Measurements from ENCODE around the gene TWF2. TPM values are rescaled to one million over a fixed set of nuclear protein-coding genes. Genes with fewer than 3 reads are reported as not detected.

TWF2 gene
- total and polyA plus RNA-seq, 9 of the 15 experiments (the other 6 are each of a cell fraction or from before 2014, with no cell fraction given), result 0.11 to 61.9 (median 29.7) TPM

- TF ChIP-seq PCBP1 (IDR thresholded peaks at IDR 0.05; ENCODE audit: low read depth, low read length, poor library complexity, severe bottlenecking), result no peak
- no peak for TF ChIP-seq CBFB (CRISPR knock-in tag; IDR thresholded peaks at IDR 0.05)
- no peak for TF ChIP-seq BRD4 (IDR thresholded peaks at IDR 0.05)
- TF ChIP-seq NFIX (CRISPR knock-in tag; IDR thresholded peaks at IDR 0.05; ENCODE audit: low read depth), result no peak
- no peak for TF ChIP-seq SMAD3 (CRISPR knock-in tag; conservative IDR thresholded peaks at IDR 0.05)
These were observed 53.6 kb downstream of the TWF2 start (continued) for GRCh38 chr3:52185311-52185710.

- H3K4me1 ChIP-seq (replicated peaks in 1 of 2; ENCODE audit: control insufficient read depth in 2 of 2, insufficient read depth in 2 of 2, low read length in 2 of 2), result peaks cover 37 to 41% of the 10 kb centered on the region in 2 experiments
- H3K36me3 ChIP-seq (ENCODE audit: control insufficient read depth, insufficient read depth, low read length), result no peaks in the 10 kb centered on the region
- no peak for FAIRE-seq
- in situ Hi-C loops (cut with MboI) (no loop called here), intact Hi-C loops (cut with micrococcal nuclease) (no loop called here)
- H3K79me2 ChIP-seq (ENCODE audit: control insufficient read depth, insufficient read depth, low read length), result no peaks in the 10 kb centered on the region
- 0 out of 2 replicates have a peak overlapping the region, but pooled peaks have one; percentile 39 for H2AFZ ChIP-seq (ENCODE audit: low read depth, low read length)
- no TSS peak for BruUV-seq (replicated peaks)
- H3K4me3 ChIP-seq, result no peak overlapping the region
- 67% methylated on average over 7 of the region's 8 CpGs for WGBS (ENCODE audit: insufficient coverage, low coverage, missing lambda C conversion rate)
- H3K27ac ChIP-seq (ENCODE audit: extremely low read depth, low read depth, low read length), result no peak overlapping the region
- POLR2A ChIA-PET, result interaction anchor here (0.5 kb wide), 1 partner anchor 95 kb away, joined by 6 read pairs; no protein-coding TSS in a partner anchor
- H3K4me2 ChIP-seq (ENCODE audit: insufficient read depth, low read length), result no peak overlapping the region
- H3K27me3 ChIP-seq (ENCODE audit: control insufficient read depth in 2 of 2, insufficient read depth in 2 of 2, low read length in 2 of 2), result no peaks in the 10 kb centered on the region
- H3K9me3 ChIP-seq (replicated peaks; ENCODE audit: control insufficient read depth, insufficient read depth, low read depth, low read length), result no peaks in the 10 kb centered on the region
- H4K20me1 ChIP-seq (replicated peaks; ENCODE audit: control insufficient read depth, insufficient read depth, low read length), result 0 out of 2 replicates have a peak, but pooled peaks cover 6% of the 10 kb centered on the region
- peak overlapping the region in 1 of 2 experiments; percentile 61; a peak in 2 of 4 replicates for H3K9ac ChIP-seq (ENCODE audit: insufficient read depth in 1 of 2, low read depth in 2 of 2, low read length in 2 of 2)
- CTCF ChIA-PET (ENCODE audit: low intra/inter-chr PET ratio), result no interaction called here
- peaks cover 3% of the 10 kb centered on the region for H3K9me1 ChIP-seq (ENCODE audit: control insufficient read depth, insufficient read depth, low read length)
- no peak for DNase-seq (ENCODE audit: extremely low read depth in 1 of 4, low spot score in 3 of 4)
- no peak for ATAC-seq
- TF ChIP-seq JUNB (CRISPR knock-in tag; conservative IDR thresholded peaks at IDR 0.05), result no peak
- no peak for TF ChIP-seq SLC30A9 (CRISPR knock-in tag; IDR thresholded peaks at IDR 0.05)
- TF ChIP-seq KLF1 (tag; IDR thresholded peaks at IDR 0.05), result no peak
- TF ChIP-seq ZBTB43 (CRISPR knock-in tag; IDR thresholded peaks at IDR 0.05), result no peak
- TF ChIP-seq, protein P1, sequence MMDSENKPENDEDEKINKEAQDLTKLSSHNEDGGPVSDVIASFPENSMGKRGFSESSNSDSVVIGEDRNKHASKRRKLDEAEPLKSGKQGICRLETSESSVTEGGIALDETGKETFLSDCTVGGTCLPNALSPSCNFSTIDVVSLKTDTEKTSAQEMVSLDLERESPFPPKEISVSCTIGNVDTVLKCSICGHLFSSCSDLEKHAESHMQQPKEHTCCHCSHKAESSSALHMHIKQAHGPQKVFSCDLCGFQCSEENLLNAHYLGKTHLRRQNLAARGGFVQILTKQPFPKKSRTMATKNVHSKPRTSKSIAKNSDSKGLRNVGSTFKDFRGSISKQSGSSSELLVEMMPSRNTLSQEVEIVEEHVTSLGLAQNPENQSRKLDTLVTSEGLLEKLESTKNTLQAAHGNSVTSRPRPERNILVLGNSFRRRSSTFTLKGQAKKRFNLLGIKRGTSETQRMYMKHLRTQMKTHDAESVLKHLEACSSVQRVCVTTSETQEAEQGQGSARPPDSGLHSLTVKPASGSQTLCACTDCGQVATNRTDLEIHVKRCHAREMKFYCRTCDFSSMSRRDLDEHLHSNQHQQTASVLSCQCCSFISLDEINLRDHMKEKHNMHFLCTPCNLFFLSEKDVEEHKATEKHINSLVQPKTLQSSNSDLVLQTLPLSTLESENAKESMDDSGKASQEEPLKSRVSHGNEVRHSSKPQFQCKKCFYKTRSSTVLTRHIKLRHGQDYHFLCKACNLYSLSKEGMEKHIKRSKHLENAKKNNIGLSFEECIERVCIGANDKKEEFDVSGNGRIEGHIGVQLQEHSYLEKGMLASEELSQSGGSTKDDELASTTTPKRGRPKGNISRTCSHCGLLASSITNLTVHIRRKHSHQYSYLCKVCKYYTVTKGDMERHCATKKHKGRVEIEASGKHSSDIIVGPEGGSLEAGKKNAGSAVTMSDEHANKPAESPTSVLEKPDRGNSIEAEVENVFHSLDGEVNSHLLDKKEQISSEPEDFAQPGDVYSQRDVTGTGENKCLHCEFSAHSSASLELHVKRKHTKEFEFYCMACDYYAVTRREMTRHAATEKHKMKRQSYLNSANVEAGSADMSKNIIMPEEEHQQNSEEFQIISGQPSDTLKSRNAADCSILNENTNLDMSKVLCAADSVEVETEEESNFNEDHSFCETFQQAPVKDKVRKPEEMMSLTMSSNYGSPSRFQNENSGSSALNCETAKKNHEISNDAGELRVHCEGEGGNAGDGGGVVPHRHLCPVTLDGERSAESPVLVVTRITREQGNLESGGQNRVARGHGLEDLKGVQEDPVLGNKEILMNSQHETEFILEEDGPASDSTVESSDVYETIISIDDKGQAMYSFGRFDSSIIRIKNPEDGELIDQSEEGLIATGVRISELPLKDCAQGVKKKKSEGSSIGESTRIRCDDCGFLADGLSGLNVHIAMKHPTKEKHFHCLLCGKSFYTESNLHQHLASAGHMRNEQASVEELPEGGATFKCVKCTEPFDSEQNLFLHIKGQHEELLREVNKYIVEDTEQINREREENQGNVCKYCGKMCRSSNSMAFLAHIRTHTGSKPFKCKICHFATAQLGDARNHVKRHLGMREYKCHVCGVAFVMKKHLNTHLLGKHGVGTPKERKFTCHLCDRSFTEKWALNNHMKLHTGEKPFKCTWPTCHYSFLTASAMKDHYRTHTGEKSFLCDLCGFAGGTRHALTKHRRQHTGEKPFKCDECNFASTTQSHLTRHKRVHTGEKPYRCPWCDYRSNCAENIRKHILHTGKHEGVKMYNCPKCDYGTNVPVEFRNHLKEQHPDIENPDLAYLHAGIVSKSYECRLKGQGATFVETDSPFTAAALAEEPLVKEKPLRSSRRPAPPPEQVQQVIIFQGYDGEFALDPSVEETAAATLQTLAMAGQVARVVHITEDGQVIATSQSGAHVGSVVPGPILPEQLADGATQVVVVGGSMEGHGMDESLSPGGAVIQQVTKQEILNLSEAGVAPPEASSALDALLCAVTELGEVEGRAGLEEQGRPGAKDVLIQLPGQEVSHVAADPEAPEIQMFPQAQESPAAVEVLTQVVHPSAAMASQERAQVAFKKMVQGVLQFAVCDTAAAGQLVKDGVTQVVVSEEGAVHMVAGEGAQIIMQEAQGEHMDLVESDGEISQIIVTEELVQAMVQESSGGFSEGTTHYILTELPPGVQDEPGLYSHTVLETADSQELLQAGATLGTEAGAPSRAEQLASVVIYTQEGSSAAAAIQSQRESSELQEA (IDR thresholded peaks at IDR 0.05; ENCODE audit: low read depth), result no peak
- TF ChIP-seq HDAC6 (IDR thresholded peaks at IDR 0.05; ENCODE audit: low read depth, low read length), result no peak
- no peak for TF ChIP-seq ZNF121 (CRISPR knock-in tag; conservative IDR thresholded peaks at IDR 0.05)
- TF ChIP-seq NR2F6 (CRISPR knock-in tag; IDR thresholded peaks at IDR 0.05), result no peak
- TF ChIP-seq TBP (optimal IDR thresholded peaks at IDR 0.05; ENCODE audit: low read depth, low read length), result no peak
These were observed 54.3 kb downstream of the TWF2 start for GRCh38 chr3:52184690-52185089.

All from K562 (cell line).